GM12873 (cell line): ENCODE data around the gene ZBTB20.

Experiments used
- CTCF ChIP-seq: IDR thresholded peaks from 2 replicates; pipeline ENCODE4 v1.5.1; 2012; ENCODE audit warnings: low read depth, mild to moderate bottlenecking, moderate library complexity, low read length, control low read depth; ENCODE audit not compliant: insufficient read depth; ENCODE audit errors: missing control alignments

Gene ZBTB20

GRCh38 chr3:114351822-114352145, 795.3 kb downstream of the ZBTB20 start:
- no peak for TF ChIP-seq CTCF

- TF ChIP-seq CTCF, result no peak
These were observed 795.8 kb downstream of the ZBTB20 start for GRCh38 chr3:114351123-114351821.

GRCh38 chr3:114350690-114351089, 796.4 kb downstream of the ZBTB20 start:
- no peak for TF ChIP-seq CTCF

- TF ChIP-seq CTCF, result no peak
These were observed 796.8 kb downstream of the ZBTB20 start for GRCh38 chr3:114350271-114350670.

GRCh38 chr3:114344492-114344891, 802.6 kb downstream of the ZBTB20 start:
- TF ChIP-seq CTCF, result no peak

- no peak for TF ChIP-seq CTCF
These were observed 808.3 kb downstream of the ZBTB20 start for GRCh38 chr3:114338651-114339357.

- TF ChIP-seq CTCF, result no peak
These were observed 810.2 kb downstream of the ZBTB20 start for GRCh38 chr3:114336857-114337256.
